A549 (cell line): ENCODE results near the gene EBF4.

Experiments
- CBX8 ChIP-seq: fragments of 200-600 bp; sonication (generic); IDR thresholded peaks from 2 replicates; pipeline ENCODE4 v1.6.1; 2016
- RAD21 ChIP-seq, 2 experiments: fragments of >200 bp in 1 of 2; sonication (Bioruptor Twin) in 1 of 2; formaldehyde crosslinking in 1 of 2; IDR thresholded peaks in 1 of 2; conservative IDR thresholded peaks in 1 of 2; 2 replicates in 1 of 2; 3 replicates in 1 of 2; pipeline ENCODE4 v1.6.1; 2012 to 2018; ENCODE audit warnings: inconsistent platforms in 1 of 2
- ZFP36 ChIP-seq: fragments of 450-650 bp; IDR thresholded peaks from 2 replicates; pipeline ENCODE4 v1.6.1; 2014; ENCODE audit warnings: borderline replicate concordance; ENCODE audit not compliant: partially characterized antibody
- TF ChIP-seq, protein P1 (sequence below): fragments of >200 bp; sonication (Bioruptor Twin); formaldehyde crosslinking; IDR thresholded peaks from 3 replicates; pipeline ENCODE4 v1.5.1; 2016

DNA sequence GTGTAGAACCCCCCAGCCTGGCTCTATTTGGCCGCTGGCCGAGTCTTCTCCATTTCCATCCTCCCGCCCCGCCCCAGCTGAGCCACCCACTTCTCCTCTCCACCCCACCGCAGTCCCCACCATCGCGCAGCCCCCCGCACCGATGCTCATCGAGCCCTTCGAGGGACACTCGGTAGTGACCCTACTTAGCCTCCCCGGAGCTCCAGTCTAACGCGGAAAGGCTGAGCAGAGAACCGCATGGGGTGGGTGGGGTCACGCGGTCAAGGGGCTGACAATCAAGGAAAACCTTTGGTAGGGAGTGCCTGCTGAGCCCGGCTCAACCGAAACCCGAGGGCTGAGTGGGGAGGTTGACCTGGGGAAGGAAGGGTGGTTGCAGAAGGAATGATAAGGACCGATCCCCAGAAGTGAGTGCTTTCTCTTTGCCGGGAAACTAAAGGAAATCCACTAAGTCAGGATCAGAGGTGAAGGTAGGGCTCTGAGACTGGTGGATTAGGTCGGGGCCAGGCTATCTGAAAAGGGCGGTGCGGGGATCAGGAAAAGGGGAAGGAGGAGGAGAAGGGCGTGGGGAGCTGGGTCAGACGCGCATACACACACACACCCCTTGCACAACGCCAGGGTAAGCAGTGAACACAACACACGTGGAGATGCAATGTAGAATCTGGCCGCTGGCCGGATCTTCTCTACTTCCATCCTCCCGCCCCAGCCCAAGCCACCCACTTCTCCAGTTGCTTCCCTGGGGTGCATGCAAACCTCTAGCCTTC lies 58.1 kb downstream of the EBF4 start:
- TF ChIP-seq, protein P1, sequence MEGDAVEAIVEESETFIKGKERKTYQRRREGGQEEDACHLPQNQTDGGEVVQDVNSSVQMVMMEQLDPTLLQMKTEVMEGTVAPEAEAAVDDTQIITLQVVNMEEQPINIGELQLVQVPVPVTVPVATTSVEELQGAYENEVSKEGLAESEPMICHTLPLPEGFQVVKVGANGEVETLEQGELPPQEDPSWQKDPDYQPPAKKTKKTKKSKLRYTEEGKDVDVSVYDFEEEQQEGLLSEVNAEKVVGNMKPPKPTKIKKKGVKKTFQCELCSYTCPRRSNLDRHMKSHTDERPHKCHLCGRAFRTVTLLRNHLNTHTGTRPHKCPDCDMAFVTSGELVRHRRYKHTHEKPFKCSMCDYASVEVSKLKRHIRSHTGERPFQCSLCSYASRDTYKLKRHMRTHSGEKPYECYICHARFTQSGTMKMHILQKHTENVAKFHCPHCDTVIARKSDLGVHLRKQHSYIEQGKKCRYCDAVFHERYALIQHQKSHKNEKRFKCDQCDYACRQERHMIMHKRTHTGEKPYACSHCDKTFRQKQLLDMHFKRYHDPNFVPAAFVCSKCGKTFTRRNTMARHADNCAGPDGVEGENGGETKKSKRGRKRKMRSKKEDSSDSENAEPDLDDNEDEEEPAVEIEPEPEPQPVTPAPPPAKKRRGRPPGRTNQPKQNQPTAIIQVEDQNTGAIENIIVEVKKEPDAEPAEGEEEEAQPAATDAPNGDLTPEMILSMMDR = no peak
- TF ChIP-seq CBX8 (no peak), ZFP36 (no peak), RAD21 (conservative IDR thresholded peaks at IDR 0.05 in 1 of 2, IDR thresholded peaks at IDR 0.05 in 1 of 2) (no peak)
